NCI-H2227 treated with DMSO at 0.1 percent for 48 hours (cell line): ENCODE data around the gene SHB.
A peak's percentile ranks its signal among the peaks of the same experiment; 100 is the strongest.
"Not testable (repeated sequence)": the region's sequence is repeated elsewhere in the genome, so short reads cannot be mapped to it uniquely, and the experiment has no call there.

ENCODE experiments used
- DNase-seq: peaks from one replicate; lab custom pipeline; 2025; lab: John Stamatoyannopoulos, UW

Gene SHB

GRCh38 chr9:37918665-37919170 lies 150.3 kb downstream of the SHB start:
- no peak for DNase-seq

- no peak for DNase-seq
Observed at GRCh38 chr9:37917801-37918664, 151.0 kb downstream of the SHB start.

- DNase-seq = no peak
Observed at GRCh38 chr9:37917313-37917731, 151.7 kb downstream of the SHB start.

- DNase-seq = no peak
Observed at GRCh38 chr9:37916471-37917312, 152.3 kb downstream of the SHB start.

GRCh38 chr9:37915911-37916470 lies 153.0 kb downstream of the SHB start:
- DNase-seq = no peak

GRCh38 chr9:37914701-37915358 lies 154.2 kb downstream of the SHB start:
- DNase-seq = no peak

GRCh38 chr9:37914154-37914551 lies 154.9 kb downstream of the SHB start:
- no peak for DNase-seq

- peak; percentile 67 for DNase-seq
Observed at GRCh38 chr9:37913480-37914153, 155.4 kb downstream of the SHB start.

- no peak for DNase-seq
Observed at GRCh38 chr9:37911271-37911681, 157.8 kb downstream of the SHB start.

GRCh38 chr9:37910271-37910670 lies 158.8 kb downstream of the SHB start:
- DNase-seq = no peak

GRCh38 chr9:37909836-37910235 lies 159.2 kb downstream of the SHB start:
- not testable (repeated sequence) for DNase-seq

- DNase-seq = no peak
Observed at GRCh38 chr9:37909326-37909725, 159.7 kb downstream of the SHB start.

GRCh38 chr9:37908698-37909186 lies 160.3 kb downstream of the SHB start:
- no peak for DNase-seq

- no peak for DNase-seq
Observed at GRCh38 chr9:37908283-37908682, 160.7 kb downstream of the SHB start.

GRCh38 chr9:37906312-37907239 lies 162.5 kb downstream of the SHB start:
- DNase-seq = no peak

GRCh38 chr9:37905776-37906175 lies 163.3 kb downstream of the SHB start:
- no peak for DNase-seq

GRCh38 chr9:37905131-37905505 lies 163.9 kb downstream of the SHB start:
- no peak for DNase-seq

- DNase-seq = no peak
Observed at GRCh38 chr9:37904445-37905130, 164.4 kb downstream of the SHB start.

GRCh38 chr9:37903647-37904444 lies 165.2 kb downstream of the SHB start, which contains the start of gene SLC25A51:
Gene SLC25A51 (minus strand): TSS chr9:37904127. CDS start chr9:37888550, 15,577 bp downstream.
- DNase-seq = peak; percentile 78
